Common myeloid progenitor, CD34-positive (primary cell): ENCODE measurements around the gene GP2.

Experiments
- CTCF ChIA-PET: fragments of 350-600 bp; sonication (Branson Sonifier 250); formaldehyde crosslinking; loops from one replicate; lab custom pipeline; 2021; ENCODE audit warnings: antibody characterized with exemption; lab: Charles Lee
- POLR2A ChIA-PET: fragments of 350-600 bp; sonication (Branson Sonifier 250); formaldehyde crosslinking; loops from one replicate; lab custom pipeline; 2021; ENCODE audit warnings: antibody characterized with exemption; lab: Charles Lee
- DNase-seq, 3 donors: peaks; one replicate each; pipeline versions ENCODE4 v3.0.0 to v3.0.0-alpha.2; 2013
- H3K27ac ChIP-seq, 2 experiments: 1 replicate in 1 of 2; 2 replicates in 1 of 2; pipeline ENCODE4 v1.7.0; 2013; ENCODE audit warnings: inconsistent platforms in 2 of 2, low read length in 2 of 2, mild to moderate bottlenecking in 2 of 2, low read depth in 1 of 2, moderate library complexity in 1 of 2; ENCODE audit not compliant: severe bottlenecking in 2 of 2, insufficient read depth in 1 of 2, poor library complexity in 1 of 2
- H3K27me3 ChIP-seq, 5 experiments: replicated peaks in 2 of 5; 1 replicate in 3 of 5; 2 replicates in 2 of 5; pipeline versions ENCODE4 v1.6.1 to v1.7.0; 2013; ENCODE audit warnings: low read length in 4 of 5, mild to moderate bottlenecking in 2 of 5, moderate library complexity in 2 of 5, inconsistent platforms in 1 of 5; ENCODE audit not compliant: insufficient read depth in 5 of 5, control insufficient read depth in 4 of 5
- H3K36me3 ChIP-seq, 4 experiments: 1 replicate in 2 of 4; 2 replicates in 2 of 4; pipeline versions ENCODE4 v1.6.1 to v1.7.0; 2013; ENCODE audit warnings: low read length in 3 of 4, control low read depth in 1 of 4, mild to moderate bottlenecking in 1 of 4; ENCODE audit not compliant: control insufficient read depth in 4 of 4, insufficient read depth in 4 of 4
- H3K4me1 ChIP-seq, 4 experiments: 1 replicate in 3 of 4; 2 replicates in 1 of 4; pipeline versions ENCODE4 v1.6.1 to v1.7.1; 2013; ENCODE audit warnings: low read length in 3 of 4, mild to moderate bottlenecking in 3 of 4, control low read depth in 1 of 4, inconsistent platforms in 1 of 4, moderate library complexity in 1 of 4; ENCODE audit not compliant: control insufficient read depth in 4 of 4, insufficient read depth in 4 of 4; ENCODE audit errors: control extremely low read depth in 1 of 4
- H3K4me3 ChIP-seq, 7 experiments: 1 replicate in 4 of 7; 2 replicates in 3 of 7; pipeline versions ENCODE4 v1.5.1 to v1.7.0; 2013; ENCODE audit warnings: mild to moderate bottlenecking in 7 of 7, low read length in 6 of 7, moderate library complexity in 6 of 7, inconsistent platforms in 2 of 7, low read depth in 2 of 7, control low read depth in 1 of 7; ENCODE audit not compliant: insufficient read depth in 4 of 7, control insufficient read depth in 1 of 7; ENCODE audit errors: extremely low read depth in 1 of 7
- H3K9me3 ChIP-seq, 5 experiments: 1 replicate in 4 of 5; 2 replicates in 1 of 5; pipeline versions ENCODE4 v1.6.1 to v1.7.1; 2013; ENCODE audit warnings: low read length in 4 of 5, mild to moderate bottlenecking in 2 of 5, inconsistent platforms in 1 of 5, low read depth in 1 of 5, moderate library complexity in 1 of 5; ENCODE audit not compliant: control insufficient read depth in 4 of 5, insufficient read depth in 2 of 5; ENCODE audit errors: control extremely low read depth in 1 of 5
- WGBS: methylation state at CpG from one replicate; pipeline ENCODE4 v1.1.5; 2013; ENCODE audit not compliant: insufficient coverage; 5-methylcytosine and 5-hydroxymethylcytosine counted together

Gene GP2

GRCh38 chr16:20308266-20308665 lies 19.0 kb downstream of the GP2 start:
- 93% methylated on average over 4 of the region's 4 CpGs for WGBS
- ChIA-PET POLR2A (no interaction called here), CTCF (no interaction called here)
- no peak overlapping the region for H3K27ac ChIP-seq
- H3K4me1 ChIP-seq = no peaks in the 10 kb centered on the region
- no peak for DNase-seq
- no peak overlapping the region for H3K4me3 ChIP-seq
- H3K27me3 ChIP-seq = peaks cover 0 to 4% (median 0%) of the 10 kb centered on the region in 5 experiments
- H3K9me3 ChIP-seq = no peaks in the 10 kb centered on the region
- H3K36me3 ChIP-seq = no peaks in the 10 kb centered on the region

- no peak overlapping the region for H3K4me3 ChIP-seq
- H3K36me3 ChIP-seq = no peaks in the 10 kb centered on the region
- H3K9me3 ChIP-seq = no peaks in the 10 kb centered on the region
- H3K27me3 ChIP-seq = peaks cover 0 to 4% (median 0%) of the 10 kb centered on the region in 5 experiments
- no peak overlapping the region for H3K27ac ChIP-seq
- ChIA-PET POLR2A (no interaction called here), CTCF (no interaction called here)
- 97% methylated on average over 5 of the region's 7 CpGs for WGBS
- DNase-seq = no peak
- no peaks in the 10 kb centered on the region for H3K4me1 ChIP-seq
These were observed 19.5 kb downstream of the GP2 start for GRCh38 chr16:20307791-20308190.

DNA sequence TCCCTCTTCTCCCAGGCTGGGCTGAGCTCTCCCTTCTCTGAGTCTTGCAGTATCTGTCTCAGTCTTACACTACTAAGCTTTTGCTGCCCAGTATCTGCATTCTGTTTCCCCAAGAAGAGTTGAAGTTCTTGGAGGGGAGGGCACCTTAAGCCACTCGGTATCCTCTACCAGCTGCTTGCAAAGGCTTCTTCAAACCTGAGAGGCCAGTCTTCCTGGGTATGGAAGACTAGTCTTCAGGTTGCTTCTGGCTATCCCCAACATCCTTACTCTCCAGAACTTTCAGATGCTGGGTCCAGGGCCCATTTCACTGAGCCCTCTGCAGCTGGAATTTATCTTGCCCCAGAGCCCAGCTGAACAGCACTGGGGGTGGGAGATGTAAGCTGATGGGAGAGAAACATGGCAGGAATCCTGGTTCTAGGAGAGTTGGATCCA lies 20.1 kb downstream of the GP2 start:
- Histone ChIP-seq H3K9me3 (no peaks in the 10 kb centered on the region), H3K27ac (no peak overlapping the region), H3K36me3 (no peaks in the 10 kb centered on the region), H3K4me1 (no peaks in the 10 kb centered on the region), H3K4me3 (no peak overlapping the region), H3K27me3 (peaks cover 0 to 6% (median 0%) of the 10 kb centered on the region in 5 experiments)
- ChIA-PET POLR2A (no interaction called here), CTCF (no interaction called here)
- DNase-seq = no peak
- WGBS = no CpG with 5 or more reads among the region's 1 CpG

GRCh38 chr16:20306401-20306800 lies 20.9 kb downstream of the GP2 start:
- CTCF ChIA-PET = no interaction called here
- H3K4me1 ChIP-seq = no peaks in the 10 kb centered on the region
- no peak overlapping the region for H3K27ac ChIP-seq
- POLR2A ChIA-PET = no interaction called here
- H3K4me3 ChIP-seq = no peak overlapping the region
- WGBS = 65% methylated on average over 4 of the region's 4 CpGs
- no peaks in the 10 kb centered on the region for H3K9me3 ChIP-seq
- H3K36me3 ChIP-seq = no peaks in the 10 kb centered on the region
- H3K27me3 ChIP-seq = peaks cover 0 to 6% (median 0%) of the 10 kb centered on the region in 5 experiments
- no peak for DNase-seq

GRCh38 chr16:20303012-20303411 lies 24.3 kb downstream of the GP2 start:
- Histone ChIP-seq H3K4me3 (no peak overlapping the region), H3K4me1 (no peaks in the 10 kb centered on the region), H3K36me3 (no peaks in the 10 kb centered on the region), H3K27ac (no peak overlapping the region), H3K9me3 (no peaks in the 10 kb centered on the region), H3K27me3 (peaks cover 0 to 12% (median 0%) of the 10 kb centered on the region in 5 experiments)
- DNase-seq = peak in 1 of 3 donors; percentile 11
- WGBS = 71% methylated on average over 4 of the region's 4 CpGs
- POLR2A ChIA-PET = no interaction called here
- CTCF ChIA-PET = no interaction called here

DNA sequence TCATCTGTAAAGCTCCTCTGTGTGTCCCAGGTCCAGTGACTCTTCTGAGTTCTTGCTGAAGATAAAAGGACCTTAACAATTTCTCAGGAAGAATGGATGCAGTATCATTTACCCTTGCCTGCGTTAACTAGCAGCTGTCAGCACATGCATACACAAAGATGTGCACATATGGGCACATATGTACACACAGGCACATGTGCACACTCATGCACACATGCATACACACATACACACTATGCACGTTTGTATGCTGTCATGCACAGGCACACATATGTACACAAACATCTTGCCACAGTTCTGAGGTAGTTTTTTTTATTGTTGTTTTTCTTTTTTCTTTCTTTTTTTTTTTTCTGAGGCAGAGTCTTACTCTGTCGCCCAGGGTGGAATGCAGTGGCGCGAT lies 24.9 kb downstream of the GP2 start:
- H3K36me3 ChIP-seq = no peaks in the 10 kb centered on the region
- CTCF ChIA-PET = interaction anchor here (2.1 to 4.0 kb wide), 2 partner anchors 11 to 395 kb away, joined by 6 to 38 read pairs; no protein-coding TSS in a partner anchor
- no peaks in the 10 kb centered on the region for H3K4me1 ChIP-seq
- H3K9me3 ChIP-seq = no peaks in the 10 kb centered on the region
- peaks cover 0 to 10% (median 0%) of the 10 kb centered on the region in 5 experiments for H3K27me3 ChIP-seq
- no peak overlapping the region for H3K27ac ChIP-seq
- DNase-seq = no peak
- 87% methylated on average over 3 of the region's 5 CpGs for WGBS
- POLR2A ChIA-PET = no interaction called here
- H3K4me3 ChIP-seq = no peak overlapping the region

- no peaks in the 10 kb centered on the region for H3K4me1 ChIP-seq
- no peaks in the 10 kb centered on the region for H3K36me3 ChIP-seq
- H3K9me3 ChIP-seq = no peaks in the 10 kb centered on the region
- POLR2A ChIA-PET = no interaction called here
- CTCF ChIA-PET = interaction anchor here (2.1 to 4.0 kb wide), 2 partner anchors 10 to 394 kb away, joined by 6 to 38 read pairs; no protein-coding TSS in a partner anchor
- no peak overlapping the region for H3K27ac ChIP-seq
- peaks cover 0 to 10% (median 0%) of the 10 kb centered on the region in 5 experiments for H3K27me3 ChIP-seq
- no peak overlapping the region for H3K4me3 ChIP-seq
- WGBS = 71% methylated on average over 5 of the region's 5 CpGs
- DNase-seq = no peak
These were observed 25.5 kb downstream of the GP2 start for GRCh38 chr16:20301840-20302239.
